Trophoblast cell (in vitro differentiated cells and primary cell): ENCODE results near the gene ASF1B.

Experiments used
- DNase-seq, 2 donors: peaks; one replicate each; pipeline ENCODE4 v3.0.0-alpha.2; 2016
- H2AFZ ChIP-seq: 2 replicates; pipeline ENCODE4 v1.6.1; 2013; ENCODE audit warnings: low read length, moderate library complexity, mild to moderate bottlenecking; ENCODE audit not compliant: insufficient read depth, poor library complexity
- H2AK5ac ChIP-seq: 2 replicates; pipeline ENCODE4 v1.6.1; 2013; ENCODE audit warnings: mild to moderate bottlenecking, low read length
- H2BK120ac ChIP-seq: 2 replicates; pipeline ENCODE4 v1.6.1; 2013; ENCODE audit warnings: low read length, mild to moderate bottlenecking, moderate library complexity; ENCODE audit not compliant: insufficient read depth, poor library complexity
- H2BK12ac ChIP-seq: 2 replicates; pipeline ENCODE4 v1.6.1; 2013; ENCODE audit warnings: mild to moderate bottlenecking, low read length, moderate library complexity
- H2BK5ac ChIP-seq: 2 replicates; pipeline ENCODE4 v1.6.1; 2013; ENCODE audit warnings: low read length, low read depth, moderate library complexity, mild to moderate bottlenecking; ENCODE audit not compliant: poor library complexity
- H3K14ac ChIP-seq: 2 replicates; pipeline ENCODE4 v1.6.1; 2013; ENCODE audit warnings: mild to moderate bottlenecking, low read length
- H3K18ac ChIP-seq: 2 replicates; pipeline ENCODE4 v1.6.1; 2013; ENCODE audit warnings: mild to moderate bottlenecking, low read length
- H3K23ac ChIP-seq: 2 replicates; pipeline ENCODE4 v1.6.1; 2013; ENCODE audit warnings: low read length
- H3K27ac ChIP-seq: 2 replicates; pipeline ENCODE4 v1.5.1; 2013; ENCODE audit warnings: low read depth, mild to moderate bottlenecking, inconsistent platforms, low read length, moderate library complexity
- H3K27me3 ChIP-seq: 2 replicates; pipeline ENCODE4 v1.6.1; 2013; ENCODE audit warnings: inconsistent platforms, mild to moderate bottlenecking, low read length, moderate library complexity; ENCODE audit not compliant: insufficient read depth
- H3K36me3 ChIP-seq, 2 experiments: 1 replicate in 1 of 2; 2 replicates in 1 of 2; pipeline ENCODE4 v1.6.1; 2013; ENCODE audit warnings: low read length in 2 of 2, mild to moderate bottlenecking in 2 of 2, moderate library complexity in 1 of 2; ENCODE audit not compliant: insufficient read depth in 2 of 2, control insufficient read depth in 1 of 2
- H3K4ac ChIP-seq: 2 replicates; pipeline ENCODE4 v1.6.1; 2013; ENCODE audit warnings: low read depth, mild to moderate bottlenecking, low read length, moderate library complexity
- H3K4me1 ChIP-seq, 2 experiments: 1 replicate in 1 of 2; 2 replicates in 1 of 2; pipeline ENCODE4 v1.6.1; 2013; ENCODE audit warnings: low read length in 2 of 2, mild to moderate bottlenecking in 2 of 2, moderate library complexity in 1 of 2; ENCODE audit not compliant: insufficient read depth in 2 of 2, control insufficient read depth in 1 of 2
- H3K4me2 ChIP-seq: 2 replicates; pipeline ENCODE4 v1.6.1; 2013; ENCODE audit warnings: inconsistent platforms, mild to moderate bottlenecking, low read length, moderate library complexity
- H3K4me3 ChIP-seq: 2 replicates; pipeline ENCODE4 v1.5.1; 2013; ENCODE audit warnings: mild to moderate bottlenecking, low read depth, low read length, inconsistent platforms
- H3K79me1 ChIP-seq: one replicate; pipeline ENCODE4 v1.6.1; 2013; ENCODE audit warnings: low read length
- H3K79me2 ChIP-seq: 2 replicates; pipeline ENCODE4 v1.6.1; 2013; ENCODE audit warnings: low read length, mild to moderate bottlenecking; ENCODE audit not compliant: control insufficient read depth, insufficient read depth, poor library complexity
- H3K9ac ChIP-seq: 2 replicates; pipeline ENCODE4 v1.6.1; 2013; ENCODE audit warnings: mild to moderate bottlenecking, low read length
- H3K9me3 ChIP-seq: 2 replicates; pipeline ENCODE4 v1.6.1; 2013; ENCODE audit warnings: low read depth, mild to moderate bottlenecking, control low read depth, inconsistent platforms, low read length; ENCODE audit not compliant: insufficient read depth
- H4K12ac ChIP-seq: 2 replicates; pipeline ENCODE4 v1.6.1; 2013; ENCODE audit warnings: low read depth, mild to moderate bottlenecking, low read length, moderate library complexity
- H4K8ac ChIP-seq: 2 replicates; pipeline ENCODE4 v1.6.1; 2013; ENCODE audit warnings: low read depth, mild to moderate bottlenecking, low read length, moderate library complexity
- H4K91ac ChIP-seq: one replicate; pipeline ENCODE4 v1.6.1; 2013; ENCODE audit warnings: low read depth, mild to moderate bottlenecking, low read length, moderate library complexity
- WGBS: extraction: QIAGEN DNeasy Blood & Tissue Kit; methylation state at CpG from one replicate; pipeline ENCODE4 v1.1.7; 2013; ENCODE audit warnings: missing lambda C conversion rate; ENCODE audit not compliant: insufficient read length, insufficient coverage; ENCODE audit errors: extremely low coverage; 5-methylcytosine and 5-hydroxymethylcytosine counted together

ASF1B gene

DNA sequence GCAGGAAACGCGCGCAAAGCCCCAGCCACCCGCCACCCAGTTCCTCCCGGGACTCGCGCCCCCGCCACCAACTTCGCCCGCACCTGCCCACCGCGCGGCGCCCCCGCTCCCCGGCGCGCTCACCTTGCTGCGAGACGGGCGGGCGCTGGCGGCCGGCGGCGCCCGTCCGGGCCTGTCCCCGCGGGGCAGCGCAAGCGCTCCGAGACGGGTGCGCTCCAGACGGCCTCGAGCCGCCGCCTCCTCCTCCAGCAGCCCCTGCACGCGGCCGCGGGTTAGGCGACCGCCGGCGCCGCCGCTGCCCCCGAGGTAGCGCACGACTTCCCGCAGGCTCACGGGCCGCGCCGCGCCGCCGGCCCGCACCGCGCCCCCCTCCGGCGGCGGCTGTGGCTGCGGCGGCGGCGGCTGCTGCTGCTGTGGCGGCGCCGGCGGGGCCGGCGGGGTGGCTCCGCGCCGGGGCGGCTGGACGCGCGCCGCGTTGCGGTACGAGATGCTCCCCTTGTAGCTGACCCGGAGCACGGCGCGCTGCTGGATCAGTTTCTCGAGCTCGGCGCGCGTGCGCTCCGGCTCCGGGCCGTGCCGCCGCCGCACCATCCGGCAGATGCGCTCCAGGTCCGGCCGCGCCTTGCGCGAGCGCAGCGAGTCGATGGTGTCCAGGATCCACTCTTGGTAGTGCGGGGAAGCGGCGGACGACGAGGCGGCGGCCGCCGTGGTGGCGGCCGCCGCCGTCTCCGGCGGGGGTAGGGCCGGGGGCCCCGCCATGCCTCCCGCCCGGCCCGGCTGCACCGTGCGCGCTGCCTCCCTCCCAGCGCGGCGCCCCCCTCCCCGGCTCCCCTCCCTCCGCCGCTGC is 46.5 kb downstream of the ASF1B start:
- Histone ChIP-seq H3K4me1 (peaks cover 6 to 7% of the 10 kb centered on the region in 2 experiments), H3K9me3 (peaks cover 5% of the 10 kb centered on the region), H2AK5ac (no peak overlapping the region), H3K4me2 (peak overlapping the region; percentile 78), H4K91ac (no peak overlapping the region), H3K27ac (peak overlapping the region; percentile 88), H3K23ac (no peak overlapping the region), H3K18ac (peak overlapping the region; percentile 90), H4K8ac (peak overlapping the region; percentile 77), H2BK120ac (peak overlapping the region; percentile 56), H3K4me3 (peak overlapping the region; percentile 91), H3K9ac (peak overlapping the region; percentile 54), H4K12ac (no peak overlapping the region), H3K4ac (peak overlapping the region; percentile 29), H3K79me2 (peaks cover 8% of the 10 kb centered on the region), H2BK12ac (no peak overlapping the region), H2BK5ac (peak overlapping the region; percentile 19), H3K36me3 (peaks cover 15 to 21% of the 10 kb centered on the region in 2 experiments), H3K79me1 (peaks cover 13% of the 10 kb centered on the region), H2AFZ (no peak overlapping the region), H3K27me3 (no peaks in the 10 kb centered on the region), H3K14ac (peak overlapping the region; percentile 83)
- WGBS, result no CpG with 5 or more reads among the region's 142 CpGs
- DNase-seq, result peak; percentile 47 to 71

DNA sequence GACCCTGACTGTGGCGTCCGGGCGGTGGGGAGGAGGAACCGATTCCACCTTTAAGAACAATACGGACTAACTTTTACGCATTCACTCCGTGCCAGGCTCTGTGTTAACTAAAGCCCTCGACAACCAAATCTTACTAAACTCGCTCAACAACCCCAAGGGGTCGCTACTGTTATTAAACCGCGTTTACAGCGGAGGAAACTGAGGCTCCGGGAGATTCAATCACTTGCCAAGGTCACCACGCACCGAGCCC is 47.1 kb downstream of the ASF1B start:
- peak overlapping the region; percentile 78 for H3K4me2 ChIP-seq
- no peak overlapping the region for H2AK5ac ChIP-seq
- no peak overlapping the region for H4K91ac ChIP-seq
- peaks cover 6 to 7% of the 10 kb centered on the region in 2 experiments for H3K4me1 ChIP-seq
- H3K18ac ChIP-seq, result peak overlapping the region; percentile 15
- H2BK12ac ChIP-seq, result no peak overlapping the region
- no peak overlapping the region for H3K9ac ChIP-seq
- H2AFZ ChIP-seq, result no peak overlapping the region
- H4K12ac ChIP-seq, result no peak overlapping the region
- H3K36me3 ChIP-seq, result peaks cover 15 to 21% of the 10 kb centered on the region in 2 experiments
- peak overlapping the region; percentile 22 for H4K8ac ChIP-seq
- peak overlapping the region; percentile 91 for H3K4me3 ChIP-seq
- no peak overlapping the region for H3K23ac ChIP-seq
- no peaks in the 10 kb centered on the region for H3K27me3 ChIP-seq
- WGBS, result no CpG with 5 or more reads among the region's 16 CpGs
- H2BK5ac ChIP-seq, result no peak overlapping the region
- peak in 1 of 2 donors; percentile 25 for DNase-seq
- peak overlapping the region; percentile 38 for H3K27ac ChIP-seq
- peak overlapping the region; percentile 29 for H3K4ac ChIP-seq
- H3K9me3 ChIP-seq, result peaks cover 5% of the 10 kb centered on the region
- H3K79me2 ChIP-seq, result peaks cover 8% of the 10 kb centered on the region
- no peak overlapping the region for H2BK120ac ChIP-seq
- peaks cover 13% of the 10 kb centered on the region for H3K79me1 ChIP-seq
- H3K14ac ChIP-seq, result peak overlapping the region; percentile 45

DNA sequence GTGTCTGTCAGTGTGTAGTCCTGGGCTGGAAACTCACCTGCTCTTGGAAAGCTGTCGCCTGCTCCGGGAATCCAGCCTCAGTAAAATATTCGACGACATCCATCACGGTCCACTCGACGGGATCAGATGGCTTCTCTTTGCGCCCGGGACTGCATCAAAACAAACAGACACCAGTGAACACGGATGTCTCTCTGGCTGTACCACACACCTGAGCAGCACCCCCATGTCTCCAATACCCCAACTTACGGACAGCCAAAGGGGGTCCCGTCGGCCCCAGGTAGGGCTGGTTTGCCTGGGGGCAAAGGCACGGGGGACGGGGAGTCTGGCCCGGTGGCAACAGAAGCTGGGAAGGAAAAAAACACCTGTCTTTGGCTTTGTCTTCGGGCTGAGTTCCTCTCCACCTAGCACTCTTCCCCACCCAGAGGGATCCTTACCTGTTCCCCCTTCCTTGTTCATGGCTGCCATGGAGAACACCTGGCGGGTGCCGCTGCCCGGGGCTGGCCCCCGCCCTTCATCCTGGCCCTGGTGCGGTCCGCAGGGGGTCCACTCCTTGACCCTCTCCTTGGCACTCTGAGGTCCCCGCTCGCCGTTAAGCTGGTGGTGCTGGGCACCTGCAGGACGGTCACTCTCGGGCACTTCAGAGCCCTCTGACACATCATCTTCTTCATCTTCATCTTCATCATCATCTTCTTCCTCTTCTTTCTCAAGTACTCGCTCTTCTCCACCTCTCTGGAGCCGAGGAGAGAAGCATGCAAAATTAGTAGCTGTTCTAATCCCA is 47.6 kb downstream of the ASF1B start:
- no CpG with 5 or more reads among the region's 30 CpGs for WGBS
- H3K4me1 ChIP-seq, result peaks cover 6 to 7% of the 10 kb centered on the region in 2 experiments
- peaks cover 13% of the 10 kb centered on the region for H3K79me1 ChIP-seq
- H4K91ac ChIP-seq, result no peak overlapping the region
- peak overlapping the region; percentile 78 for H3K4me2 ChIP-seq
- no peak overlapping the region for H4K8ac ChIP-seq
- H3K18ac ChIP-seq, result peak overlapping the region; percentile 5
- peaks cover 5% of the 10 kb centered on the region for H3K9me3 ChIP-seq
- no peak overlapping the region for H2BK5ac ChIP-seq
- H4K12ac ChIP-seq, result peak overlapping the region; percentile 6
- DNase-seq, result no peak
- peaks cover 8% of the 10 kb centered on the region for H3K79me2 ChIP-seq
- H3K4me3 ChIP-seq, result no peak overlapping the region
- H3K27me3 ChIP-seq, result no peaks in the 10 kb centered on the region
- peaks cover 15 to 21% of the 10 kb centered on the region in 2 experiments for H3K36me3 ChIP-seq
- H2BK120ac ChIP-seq, result no peak overlapping the region
- no peak overlapping the region for H2AK5ac ChIP-seq
- H2AFZ ChIP-seq, result no peak overlapping the region
- no peak overlapping the region for H2BK12ac ChIP-seq
- no peak overlapping the region for H3K14ac ChIP-seq
- no peak overlapping the region for H3K27ac ChIP-seq
- H3K23ac ChIP-seq, result no peak overlapping the region
- H3K9ac ChIP-seq, result no peak overlapping the region
- no peak overlapping the region for H3K4ac ChIP-seq

DNA sequence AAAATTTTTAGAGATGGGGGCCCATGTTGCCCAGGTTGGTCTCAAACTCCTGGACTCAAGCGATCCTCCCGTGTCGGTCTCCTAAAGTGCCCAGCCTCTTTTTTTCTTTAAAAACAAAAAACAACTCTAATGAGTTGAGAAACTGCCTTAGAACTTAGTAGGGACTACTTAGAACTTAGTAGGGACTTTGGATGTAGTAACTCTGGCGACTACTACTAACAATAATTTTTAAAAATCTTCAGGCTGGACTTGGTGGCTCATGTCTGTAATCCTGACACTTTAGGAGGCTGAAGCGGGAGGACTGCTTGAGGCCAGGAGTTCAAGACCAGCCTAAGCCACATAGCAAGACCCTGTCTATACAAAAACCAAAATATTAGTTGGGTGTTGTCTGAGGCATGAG is 50.3 kb downstream of the ASF1B start:
- no peak overlapping the region for H3K4me3 ChIP-seq
- no peak overlapping the region for H2AFZ ChIP-seq
- no peak overlapping the region for H2BK12ac ChIP-seq
- H3K27ac ChIP-seq, result no peak overlapping the region
- H3K79me1 ChIP-seq, result peaks cover 11% of the 10 kb centered on the region
- H2AK5ac ChIP-seq, result no peak overlapping the region
- H3K23ac ChIP-seq, result no peak overlapping the region
- no peak overlapping the region for H4K91ac ChIP-seq
- H3K27me3 ChIP-seq, result no peaks in the 10 kb centered on the region
- peaks cover 8% of the 10 kb centered on the region for H3K79me2 ChIP-seq
- no peak overlapping the region for H2BK5ac ChIP-seq
- no peak overlapping the region for H2BK120ac ChIP-seq
- no CpG with 5 or more reads among the region's 5 CpGs for WGBS
- H4K8ac ChIP-seq, result no peak overlapping the region
- no peak overlapping the region for H3K9ac ChIP-seq
- H4K12ac ChIP-seq, result no peak overlapping the region
- peaks cover 17 to 18% of the 10 kb centered on the region in 2 experiments for H3K36me3 ChIP-seq
- DNase-seq, result no peak
- no peaks in the 10 kb centered on the region for H3K9me3 ChIP-seq
- H3K4me1 ChIP-seq, result peaks cover 7 to 10% of the 10 kb centered on the region in 2 experiments
- no peak overlapping the region for H3K4ac ChIP-seq
- H3K4me2 ChIP-seq, result no peak overlapping the region
- H3K18ac ChIP-seq, result no peak overlapping the region
- no peak overlapping the region for H3K14ac ChIP-seq
